Stimulated activated CD4-positive, alpha-beta T cell treated with anti-CD3 and anti-CD28 coated beads, Interleukin-15, amount 100 ng/mL, for 24 hours (primary cell): ENCODE data around the gene ZFP3.
"Not testable (repeated sequence)": the region's sequence is repeated elsewhere in the genome, so short reads cannot be mapped to it uniquely, and the experiment has no call there.

Experiments
- DNase-seq: peaks from one replicate; pipeline ENCODE4 v3.0.0-alpha.2; 2020

The ZFP3 gene

DNA sequence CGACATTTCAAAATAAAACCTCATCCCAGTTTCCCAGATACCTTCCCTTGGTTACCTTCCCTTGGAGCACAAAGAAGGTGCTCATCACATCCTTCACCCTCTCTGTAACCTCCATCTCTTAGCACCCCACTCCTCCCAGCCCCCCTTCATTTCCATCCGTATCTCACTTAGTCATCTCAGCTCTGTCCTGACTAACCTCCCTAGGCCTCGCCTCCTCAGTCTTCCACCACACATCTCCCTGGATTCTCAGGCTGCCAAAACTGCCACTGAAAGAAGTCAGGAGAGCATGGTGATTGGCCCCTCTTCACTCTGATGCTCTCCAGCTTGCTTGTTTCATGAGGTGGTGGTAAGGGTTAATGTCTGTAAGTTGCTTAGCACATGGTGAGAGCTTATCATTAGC lies 2.3 kb downstream of the ZFP3 start:
- no peak for DNase-seq

- no peak for DNase-seq
Observed at GRCh38 chr17:5092218-5093010, 14.1 kb downstream of the ZFP3 start.

- DNase-seq, result no peak
Observed at GRCh38 chr17:5096731-5097100, 18.4 kb downstream of the ZFP3 start.

DNA sequence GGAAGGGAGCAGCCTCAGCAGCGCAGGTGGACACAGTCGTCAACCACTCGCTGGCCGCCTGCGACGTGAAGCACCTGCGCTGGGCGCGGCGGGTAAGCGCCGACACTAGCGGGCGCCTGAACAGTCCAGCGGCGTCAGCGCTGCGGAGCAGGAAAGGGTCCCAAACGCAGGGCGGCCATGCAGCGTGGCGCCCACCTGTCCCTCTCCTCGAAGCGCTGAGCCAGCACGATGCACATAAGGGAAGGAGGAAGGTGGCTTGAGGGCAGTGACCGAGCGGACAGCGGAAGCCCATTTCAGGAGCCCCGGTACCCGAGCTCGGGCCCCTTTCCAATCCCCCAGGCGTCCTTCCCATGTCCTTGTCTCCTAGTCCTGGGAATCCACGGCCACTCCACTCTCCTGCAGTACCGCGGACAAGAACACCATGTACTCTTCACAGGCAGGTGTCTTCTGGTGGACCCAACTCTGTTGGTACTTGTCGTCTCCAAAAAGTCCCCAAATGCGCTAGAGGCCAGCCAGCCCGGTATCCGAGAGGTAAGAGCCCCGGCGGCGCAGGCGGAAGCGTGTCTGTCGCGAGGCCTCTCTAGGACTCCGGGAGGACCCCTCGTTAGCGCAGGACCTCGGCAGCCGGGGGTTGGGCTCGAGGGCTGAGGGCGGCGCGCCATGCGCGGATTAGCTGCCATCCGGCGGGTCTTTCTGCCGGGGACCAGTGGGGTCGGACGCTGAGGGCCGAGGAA lies 19.0 kb downstream of the ZFP3 start:
- peak; percentile 51 for DNase-seq

GRCh38 chr17:5099271-5099670 lies 21.0 kb downstream of the ZFP3 start:
- no peak for DNase-seq

- no peak for DNase-seq
Observed at GRCh38 chr17:5100832-5101231, 22.6 kb downstream of the ZFP3 start.

- no peak for DNase-seq
Observed at GRCh38 chr17:5110816-5111215, 32.5 kb downstream of the ZFP3 start.

- DNase-seq, result peak; percentile 97
Observed at GRCh38 chr17:5111402-5112204, 33.3 kb downstream of the ZFP3 start, which contains the start of gene ZNF232. TSS of gene ZNF232 (minus strand) at chr17:5111878. CDS start at chr17:5111822, 56 bp downstream.

- DNase-seq, result peak; percentile 18
Observed at GRCh38 chr17:5115673-5116651, 37.7 kb downstream of the ZFP3 start, which contains the start of gene USP6. TSS of gene USP6 (plus strand) at chr17:5116032. CDS start at chr17:5130368, 14,336 bp downstream.

GRCh38 chr17:5118219-5118618 lies 40.0 kb downstream of the ZFP3 start:
- DNase-seq, result no peak

DNA sequence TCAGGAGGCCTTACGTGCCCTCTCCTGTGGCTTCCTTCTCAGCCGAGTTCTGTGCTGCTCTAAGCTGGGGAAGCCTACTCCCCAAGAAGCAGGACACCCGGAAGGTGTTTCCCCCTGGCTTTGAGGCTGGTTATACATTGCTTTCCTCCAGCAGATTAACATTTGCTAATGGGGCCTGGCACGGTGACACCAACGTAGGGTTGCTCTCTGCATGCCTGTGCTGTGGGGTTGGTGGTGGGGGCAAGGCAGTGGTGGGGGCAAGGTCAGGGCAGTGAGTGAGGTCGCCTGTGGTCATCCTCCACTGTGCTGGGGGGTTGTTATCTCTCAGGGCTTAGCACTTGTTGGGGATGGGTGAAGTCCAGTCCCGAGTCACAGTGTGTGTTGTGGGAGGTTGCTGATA lies 41.8 kb downstream of the ZFP3 start:
- DNase-seq, result no peak

- not testable (repeated sequence) for DNase-seq
Observed at GRCh38 chr17:5120436-5121185, 42.3 kb downstream of the ZFP3 start.

DNA sequence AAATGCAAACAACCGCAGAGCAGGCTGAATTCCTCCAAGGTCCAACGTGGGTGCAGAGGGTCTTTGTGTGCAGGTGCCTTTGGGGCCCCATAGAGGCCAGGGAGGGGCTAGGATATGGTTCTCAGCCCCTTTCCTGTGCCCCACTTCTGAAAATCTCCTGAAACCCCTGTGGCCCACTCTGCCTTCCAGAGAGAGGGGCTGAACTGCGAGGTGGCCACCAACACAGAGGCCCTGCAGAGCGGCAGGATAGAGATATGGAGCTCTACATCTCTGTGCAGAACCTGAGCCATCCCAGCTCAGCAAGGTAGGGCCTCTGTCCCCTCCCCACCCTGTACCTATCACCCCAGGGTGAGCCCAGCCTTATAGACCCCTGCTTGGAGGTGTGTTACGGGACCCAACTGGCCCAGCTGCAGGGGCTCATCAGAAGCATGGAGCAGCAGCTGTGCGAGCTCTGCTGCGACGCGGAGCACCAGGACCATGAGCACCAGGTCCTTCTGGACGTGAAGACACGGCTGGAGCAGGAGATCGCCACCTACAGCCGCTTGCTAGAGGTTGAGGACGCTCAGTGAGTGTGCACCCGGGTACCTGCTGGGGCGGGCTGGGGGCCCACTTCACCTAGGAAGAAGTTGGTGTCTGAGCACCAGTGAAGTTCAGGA lies 43.0 kb downstream of the ZFP3 start:
- DNase-seq, result no peak

- not testable (repeated sequence) for DNase-seq
Observed at GRCh38 chr17:5122056-5122455, 43.8 kb downstream of the ZFP3 start.

DNA sequence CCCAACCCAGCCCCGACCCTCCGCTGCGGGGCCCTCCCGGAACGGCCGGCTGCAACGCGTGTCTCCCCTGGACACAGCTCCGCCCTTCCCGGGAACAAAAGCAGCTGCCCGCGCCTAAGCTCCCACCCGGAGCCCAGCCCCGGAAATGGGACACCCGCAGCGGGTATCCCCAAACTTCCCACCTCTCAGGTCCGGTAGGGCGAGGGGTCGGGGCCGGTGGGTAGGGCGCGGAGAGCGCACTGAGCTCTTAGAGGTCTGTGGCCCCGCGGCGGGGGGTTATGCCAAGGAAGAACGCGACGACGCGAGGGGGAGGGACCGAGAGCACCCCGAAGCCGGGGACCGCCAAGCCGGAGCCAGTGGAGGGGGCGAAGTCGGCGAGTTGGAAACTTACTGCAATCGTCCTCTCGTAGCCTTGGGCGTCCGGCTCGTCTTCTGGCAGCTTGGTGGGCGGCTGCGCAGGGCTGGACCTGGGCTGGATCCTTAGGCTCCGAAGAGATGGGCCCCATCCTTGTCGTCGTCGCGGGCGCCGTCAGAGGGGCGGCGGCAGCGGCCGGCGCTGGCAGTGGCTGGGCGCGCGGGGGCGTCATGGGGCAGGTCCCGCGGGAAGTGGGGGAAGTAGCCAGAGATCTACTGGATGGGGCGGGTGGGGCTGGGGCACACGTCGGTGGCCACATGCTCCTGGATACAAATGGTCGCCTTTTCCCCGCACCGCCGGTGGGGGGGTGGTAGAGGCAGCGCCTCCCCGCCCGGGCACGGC lies 44.5 kb downstream of the ZFP3 start:
- no peak for DNase-seq

GRCh38 chr17:5123343-5124124 lies 45.3 kb downstream of the ZFP3 start:
- DNase-seq, result no peak

- not testable (repeated sequence) for DNase-seq
Observed at GRCh38 chr17:5124125-5124760, 46.0 kb downstream of the ZFP3 start.

DNA sequence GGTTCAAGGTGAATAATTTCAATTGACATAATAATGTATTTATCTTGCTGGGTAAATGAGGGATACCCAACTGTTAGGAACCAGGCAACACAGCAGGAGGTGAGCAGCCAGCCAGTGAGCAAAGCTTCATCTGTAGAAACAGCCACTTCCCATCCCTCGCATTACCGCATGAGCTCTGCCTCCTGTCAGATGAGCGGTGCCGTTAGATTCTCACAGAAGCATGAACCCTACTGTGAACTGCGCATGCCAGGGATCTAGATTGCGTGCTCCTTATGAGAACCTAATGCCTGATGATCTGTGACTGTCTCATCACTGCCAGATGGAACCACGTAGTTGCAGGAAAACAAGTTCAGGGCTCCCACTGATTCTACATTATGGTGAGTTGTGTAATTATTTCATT lies 46.6 kb downstream of the ZFP3 start:
- DNase-seq, result not testable (repeated sequence)
